IMR-90 (cell line): ENCODE results near the gene ZNF622. TPM values are rescaled to one million over a fixed set of nuclear protein-coding genes. Genes with fewer than 3 reads are reported as not detected.

Experiments
- ATAC-seq: fragments of 200-7000 bp; cut with Tn5 transposase; 2 replicates; pipeline ENCODE4 v1.9.1; 2020; ENCODE audit warnings: low read depth, mild to moderate bottlenecking, moderate library complexity
- BruUV-seq: library from RNA; stranded (reverse); fragments of 400-500 nt; replicated peaks from 2 replicates; lab custom pipeline; 2021; lab: Mats Ljungman, UMichigan
- CTCF ChIA-PET: fragments of 300-600 bp; formaldehyde crosslinking; extraction: SDS; loops from one replicate; lab custom pipeline; 2021; ENCODE audit warnings: antibody characterized with exemption; lab: Yijun Ruan, JAX
- POLR2A ChIA-PET: fragments of 300-600 bp; sonication (Branson Sonifier 250); formaldehyde crosslinking; loops from one replicate; lab custom pipeline; 2022; ENCODE audit warnings: antibody characterized with exemption; ENCODE audit not compliant: unreplicated experiment; lab: Charles Lee
- DNase-seq: peaks from one replicate; pipeline ENCODE4 v3.0.0; 2013
- H2AFZ ChIP-seq: replicated peaks from 2 replicates; pipeline ENCODE3; 2013; ENCODE audit warnings: low read length, mild to moderate bottlenecking; ENCODE audit not compliant: poor library complexity
- H2AK5ac ChIP-seq: 2 replicates; pipeline ENCODE4 v1.6.1; 2013; ENCODE audit warnings: low read depth, low read length, inconsistent platforms
- H2AK9ac ChIP-seq: replicated peaks from 2 replicates; pipeline ENCODE3; 2013; ENCODE audit warnings: mild to moderate bottlenecking, low read depth, low read length, moderate library complexity; ENCODE audit not compliant: poor library complexity
- H2BK120ac ChIP-seq: 2 replicates; pipeline ENCODE4 v1.6.1; 2013; ENCODE audit warnings: low read depth, low read length, inconsistent platforms
- H2BK15ac ChIP-seq: 3 replicates; pipeline ENCODE4 v1.6.1; 2013; ENCODE audit warnings: low read depth, low read length, inconsistent platforms
- H2BK20ac ChIP-seq: 2 replicates; pipeline ENCODE4 v1.6.1; 2013; ENCODE audit warnings: low read depth, mild to moderate bottlenecking, inconsistent platforms, low read length, moderate library complexity
- H2BK5ac ChIP-seq: 2 replicates; pipeline ENCODE4 v1.6.1; 2013; ENCODE audit warnings: mild to moderate bottlenecking, low read depth, low read length, inconsistent platforms; ENCODE audit not compliant: poor library complexity, severe bottlenecking
- H3K14ac ChIP-seq: replicated peaks from 2 replicates; pipeline ENCODE4 v1.6.1; 2013; ENCODE audit warnings: low read depth, low read length, inconsistent platforms
- H3K18ac ChIP-seq: 2 replicates; pipeline ENCODE4 v1.6.1; 2013; ENCODE audit warnings: low read depth, low read length, control low read depth
- H3K23ac ChIP-seq: 2 replicates; pipeline ENCODE4 v1.6.1; 2013; ENCODE audit warnings: low read depth, low read length, inconsistent platforms
- H3K27ac ChIP-seq: 2 replicates; pipeline ENCODE4 v1.5.1; 2013; ENCODE audit warnings: mild to moderate bottlenecking, control low read depth, low read length; ENCODE audit not compliant: insufficient read depth
- H3K27me3 ChIP-seq: 2 replicates; pipeline ENCODE4 v1.6.1; 2013; ENCODE audit warnings: low read length; ENCODE audit not compliant: control insufficient read depth, insufficient read depth
- H3K36me3 ChIP-seq: 2 replicates; pipeline ENCODE4 v1.6.1; 2013; ENCODE audit warnings: low read length, mixed read lengths; ENCODE audit not compliant: control insufficient read depth, insufficient read depth
- H3K4ac ChIP-seq: 2 replicates; pipeline ENCODE4 v1.6.1; 2013; ENCODE audit warnings: low read depth, low read length, inconsistent platforms
- H3K4me1 ChIP-seq: 2 replicates; pipeline ENCODE4 v1.6.1; 2013; ENCODE audit warnings: low read length, mixed read lengths; ENCODE audit not compliant: control insufficient read depth, insufficient read depth
- H3K4me2 ChIP-seq: 2 replicates; pipeline ENCODE4 v1.6.1; 2013; ENCODE audit warnings: low read depth, mild to moderate bottlenecking, control low read depth, low read length, moderate library complexity
- H3K4me3 ChIP-seq: 2 replicates; pipeline ENCODE4 v1.5.1; 2013; ENCODE audit warnings: low read depth, mild to moderate bottlenecking, control low read depth, low read length, moderate library complexity; ENCODE audit not compliant: insufficient read depth
- H3K56ac ChIP-seq: 2 replicates; pipeline ENCODE4 v1.6.1; 2013; ENCODE audit warnings: low read length, inconsistent platforms; ENCODE audit not compliant: insufficient read depth; ENCODE audit errors: extremely low read depth
- H3K79me1 ChIP-seq, 2 experiments: 2 replicates each; pipeline ENCODE4 v1.6.1; 2013; ENCODE audit warnings: low read length in 2 of 2, inconsistent platforms in 1 of 2, low read depth in 1 of 2
- H3K9ac ChIP-seq: 2 replicates; pipeline ENCODE4 v1.6.1; 2013; ENCODE audit warnings: low read depth, low read length, control low read depth
- H3K9me1 ChIP-seq: 2 replicates; pipeline ENCODE4 v1.6.1; 2013; ENCODE audit warnings: low read length, inconsistent platforms; ENCODE audit not compliant: insufficient read depth
- H3K9me3 ChIP-seq: 2 replicates; pipeline ENCODE4 v1.6.1; 2013; ENCODE audit warnings: low read length; ENCODE audit not compliant: control insufficient read depth, insufficient read depth
- H4K20me1 ChIP-seq: 2 replicates; pipeline ENCODE4 v1.6.1; 2013; ENCODE audit warnings: low read length, inconsistent platforms; ENCODE audit not compliant: insufficient read depth
- H4K5ac ChIP-seq: 2 replicates; pipeline ENCODE4 v1.6.1; 2013; ENCODE audit warnings: mild to moderate bottlenecking, low read depth, low read length, control low read depth
- H4K8ac ChIP-seq, 2 experiments: 2 replicates each; pipeline ENCODE4 v1.6.1; 2013; ENCODE audit warnings: low read depth in 2 of 2, low read length in 2 of 2, control low read depth in 1 of 2, inconsistent platforms in 1 of 2
- H4K91ac ChIP-seq: 2 replicates; pipeline ENCODE4 v1.6.1; 2013; ENCODE audit warnings: low read depth, low read length, inconsistent platforms; ENCODE audit not compliant: insufficient read depth
- BHLHE40 ChIP-seq: fragments of 150-350 bp; IDR thresholded peaks from 2 replicates; pipeline ENCODE4 v1.6.1; 2016; ENCODE audit warnings: mild to moderate bottlenecking, low read depth, low read length
- CEBPB ChIP-seq: IDR thresholded peaks from 2 replicates; pipeline ENCODE4 v1.6.1; 2012; ENCODE audit warnings: low read depth, low read length, improper control_type of control experiment
- CHD1 ChIP-seq: IDR thresholded peaks from 2 replicates; pipeline ENCODE4 v1.6.1; 2012; ENCODE audit warnings: low read depth, low read length, improper control_type of control experiment
- FOS ChIP-seq: fragments of 150-350 bp; IDR thresholded peaks from 2 replicates; pipeline ENCODE4 v1.6.1; 2016; ENCODE audit warnings: low read depth, low read length
- MAFK ChIP-seq: IDR thresholded peaks from 2 replicates; pipeline ENCODE4 v1.6.1; 2012; ENCODE audit warnings: low read depth, low read length, improper control_type of control experiment
- MAZ ChIP-seq: IDR thresholded peaks from 2 replicates; pipeline ENCODE4 v1.6.1; 2012; ENCODE audit warnings: low read depth, mild to moderate bottlenecking, low read length, improper control_type of control experiment, moderate library complexity, borderline replicate concordance
- MXI1 ChIP-seq: IDR thresholded peaks from 2 replicates; pipeline ENCODE4 v1.6.1; 2012; ENCODE audit warnings: low read depth, mild to moderate bottlenecking, low read length, moderate library complexity, borderline replicate concordance
- NFE2L2 ChIP-seq: fragments of 150-350 bp; IDR thresholded peaks from 2 replicates; pipeline ENCODE4 v1.6.1; 2016; ENCODE audit warnings: low read depth, mild to moderate bottlenecking, low read length
- POLR2A ChIP-seq: IDR thresholded peaks from 2 replicates; pipeline ENCODE4 v1.6.1; 2012; ENCODE audit warnings: mild to moderate bottlenecking, low read depth, low read length
- RAD21 ChIP-seq: IDR thresholded peaks from 2 replicates; pipeline ENCODE4 v1.6.1; 2012; ENCODE audit warnings: low read length, improper control_type of control experiment
- RCOR1 ChIP-seq: IDR thresholded peaks from 2 replicates; pipeline ENCODE4 v1.6.1; 2012; ENCODE audit warnings: mild to moderate bottlenecking, low read length, improper control_type of control experiment; ENCODE audit not compliant: insufficient replicate concordance
- RFX5 ChIP-seq: IDR thresholded peaks from 2 replicates; pipeline ENCODE4 v1.8.0; 2012; ENCODE audit warnings: low read depth, mild to moderate bottlenecking, low read length, moderate library complexity
- SMC3 ChIP-seq: fragments of 150-350 bp; IDR thresholded peaks from 2 replicates; pipeline ENCODE4 v1.6.1; 2016; ENCODE audit warnings: low read depth, mild to moderate bottlenecking, antibody characterized with exemption, low read length, moderate library complexity
- dilution Hi-C: fragments of 300-500 bp; cut with HindIII; formaldehyde crosslinking; loops from one replicate; pipeline ENCODE4 v1.14.3; 2018; ENCODE audit warnings: low sequenced_read_pairs; ENCODE audit not compliant: unreplicated experiment
- in situ Hi-C: fragments of 300-500 bp; cut with MboI; formaldehyde crosslinking; loops from 3 replicates; pipeline ENCODE4 v1.14.3; 2019; ENCODE audit warnings: low sequenced_read_pairs, inconsistent platforms, mixed read lengths
- intact Hi-C: fragments of 100-400 bp; cut with micrococcal nuclease; formaldehyde crosslinking; loops from 2 replicates; pipeline ENCODE4 v1.10.0; 2022
- polyA plus RNA-seq, 3 experiments: library from polyadenylated mRNA; depleted of rRNA; stranded (reverse); fragments of >200 nt; gene quantifications; 2 replicates each; pipeline ENCODE4 v1.2.3, GENCODE V29; 2012; ENCODE audit warnings: low replicate concordance in 1 of 3
- total RNA-seq: library from RNA; depleted of rRNA; stranded (reverse); fragments of >200 nt; gene quantifications from 2 replicates; pipeline ENCODE4 v1.2.3, GENCODE V29; 2012
- TF ChIP-seq, protein P1 (sequence below): fragments of 150-350 bp; IDR thresholded peaks from 2 replicates; pipeline ENCODE4 v1.6.1; 2017; ENCODE audit warnings: mild to moderate bottlenecking, antibody characterized with exemption, low read length, low read depth
- TF ChIP-seq, protein P2 (sequence below): conservative IDR thresholded peaks from 2 replicates; pipeline ENCODE4 v1.5.1; 2012; ENCODE audit warnings: mild to moderate bottlenecking, low read depth, low read length, improper control_type of control experiment
- TF ChIP-seq, protein P3 (sequence below): fragments of 150-350 bp; IDR thresholded peaks from 2 replicates; pipeline ENCODE4 v1.6.1; 2016; ENCODE audit warnings: low read depth, mild to moderate bottlenecking, low read length, moderate library complexity, borderline replicate concordance

The ZNF622 gene
- total and polyA plus RNA-seq, 2 of the 4 experiments (the other 2 are of a cell fraction): 19.5 to 49.3 TPM

DNA sequence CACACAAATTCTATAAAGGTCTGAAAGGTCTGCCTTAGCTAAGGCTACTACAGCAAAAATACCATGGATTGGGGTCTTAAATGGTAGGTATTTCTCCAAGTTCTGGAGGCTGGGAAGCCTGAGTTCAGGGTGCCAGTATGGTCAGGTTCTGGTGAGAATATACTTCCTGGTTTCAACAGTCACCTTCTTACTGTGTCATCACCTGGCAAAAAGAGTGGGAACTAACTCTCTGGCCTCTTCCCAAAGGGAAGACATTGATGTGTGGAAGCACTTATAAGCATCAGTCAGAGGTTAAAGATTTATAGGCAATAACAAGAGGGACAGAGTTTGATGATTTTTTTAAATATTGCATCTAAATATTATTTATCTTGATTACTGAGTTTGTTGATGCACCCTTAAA is 53.0 kb downstream of the ZNF622 start:
- Histone ChIP-seq H3K4me2 (no peak overlapping the region), H2BK120ac (no peak overlapping the region), H3K36me3 (no peaks in the 10 kb centered on the region), H3K14ac (no peak overlapping the region), H3K56ac (no peak overlapping the region), H3K9me3 (no peaks in the 10 kb centered on the region), H3K27ac (no peak overlapping the region), H4K91ac (no peak overlapping the region), H2AFZ (no peak overlapping the region), H4K5ac (no peak overlapping the region), H2BK5ac (no peak overlapping the region), H4K20me1 (no peaks in the 10 kb centered on the region), H3K4ac (no peak overlapping the region), H3K79me1 (no peaks in the 10 kb centered on the region), H3K9ac (no peak overlapping the region), H3K4me3 (no peak overlapping the region), H4K8ac (no peak overlapping the region), H3K9me1 (no peaks in the 10 kb centered on the region), H2AK5ac (no peak overlapping the region), H3K4me1 (no peaks in the 10 kb centered on the region), H3K23ac (no peak overlapping the region), H2AK9ac (no peak overlapping the region), H2BK15ac (no peak overlapping the region), H3K27me3 (peaks cover 1% of the 10 kb centered on the region), H3K18ac (no peak overlapping the region), H2BK20ac (no peak overlapping the region)
- CTCF ChIA-PET: no interaction called here
- POLR2A ChIA-PET: no interaction called here
- BruUV-seq: no TSS peak
- intact Hi-C loops: no loop called here
- DNase-seq: no peak
- TF ChIP-seq NFE2L2 (no peak), CEBPB (no peak), CHD1 (no peak), BHLHE40 (no peak), RCOR1 (no peak), MXI1 (no peak), POLR2A (no peak), RFX5 (no peak), MAZ (no peak), FOS (no peak), SMC3 (no peak), RAD21 (no peak), MAFK (no peak)
- TF ChIP-seq, protein P1, sequence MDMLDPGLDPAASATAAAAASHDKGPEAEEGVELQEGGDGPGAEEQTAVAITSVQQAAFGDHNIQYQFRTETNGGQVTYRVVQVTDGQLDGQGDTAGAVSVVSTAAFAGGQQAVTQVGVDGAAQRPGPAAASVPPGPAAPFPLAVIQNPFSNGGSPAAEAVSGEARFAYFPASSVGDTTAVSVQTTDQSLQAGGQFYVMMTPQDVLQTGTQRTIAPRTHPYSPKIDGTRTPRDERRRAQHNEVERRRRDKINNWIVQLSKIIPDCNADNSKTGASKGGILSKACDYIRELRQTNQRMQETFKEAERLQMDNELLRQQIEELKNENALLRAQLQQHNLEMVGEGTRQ: no peak
- TF ChIP-seq, protein P2, sequence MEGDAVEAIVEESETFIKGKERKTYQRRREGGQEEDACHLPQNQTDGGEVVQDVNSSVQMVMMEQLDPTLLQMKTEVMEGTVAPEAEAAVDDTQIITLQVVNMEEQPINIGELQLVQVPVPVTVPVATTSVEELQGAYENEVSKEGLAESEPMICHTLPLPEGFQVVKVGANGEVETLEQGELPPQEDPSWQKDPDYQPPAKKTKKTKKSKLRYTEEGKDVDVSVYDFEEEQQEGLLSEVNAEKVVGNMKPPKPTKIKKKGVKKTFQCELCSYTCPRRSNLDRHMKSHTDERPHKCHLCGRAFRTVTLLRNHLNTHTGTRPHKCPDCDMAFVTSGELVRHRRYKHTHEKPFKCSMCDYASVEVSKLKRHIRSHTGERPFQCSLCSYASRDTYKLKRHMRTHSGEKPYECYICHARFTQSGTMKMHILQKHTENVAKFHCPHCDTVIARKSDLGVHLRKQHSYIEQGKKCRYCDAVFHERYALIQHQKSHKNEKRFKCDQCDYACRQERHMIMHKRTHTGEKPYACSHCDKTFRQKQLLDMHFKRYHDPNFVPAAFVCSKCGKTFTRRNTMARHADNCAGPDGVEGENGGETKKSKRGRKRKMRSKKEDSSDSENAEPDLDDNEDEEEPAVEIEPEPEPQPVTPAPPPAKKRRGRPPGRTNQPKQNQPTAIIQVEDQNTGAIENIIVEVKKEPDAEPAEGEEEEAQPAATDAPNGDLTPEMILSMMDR: no peak
- TF ChIP-seq, protein P3, sequence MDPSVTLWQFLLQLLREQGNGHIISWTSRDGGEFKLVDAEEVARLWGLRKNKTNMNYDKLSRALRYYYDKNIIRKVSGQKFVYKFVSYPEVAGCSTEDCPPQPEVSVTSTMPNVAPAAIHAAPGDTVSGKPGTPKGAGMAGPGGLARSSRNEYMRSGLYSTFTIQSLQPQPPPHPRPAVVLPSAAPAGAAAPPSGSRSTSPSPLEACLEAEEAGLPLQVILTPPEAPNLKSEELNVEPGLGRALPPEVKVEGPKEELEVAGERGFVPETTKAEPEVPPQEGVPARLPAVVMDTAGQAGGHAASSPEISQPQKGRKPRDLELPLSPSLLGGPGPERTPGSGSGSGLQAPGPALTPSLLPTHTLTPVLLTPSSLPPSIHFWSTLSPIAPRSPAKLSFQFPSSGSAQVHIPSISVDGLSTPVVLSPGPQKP: no peak
- dilution Hi-C loops: no loop called here
- ATAC-seq: no peak
- in situ Hi-C loops: no loop called here
